ENCODE results near the gene CELSR3.

CELSR3 gene

DNA sequence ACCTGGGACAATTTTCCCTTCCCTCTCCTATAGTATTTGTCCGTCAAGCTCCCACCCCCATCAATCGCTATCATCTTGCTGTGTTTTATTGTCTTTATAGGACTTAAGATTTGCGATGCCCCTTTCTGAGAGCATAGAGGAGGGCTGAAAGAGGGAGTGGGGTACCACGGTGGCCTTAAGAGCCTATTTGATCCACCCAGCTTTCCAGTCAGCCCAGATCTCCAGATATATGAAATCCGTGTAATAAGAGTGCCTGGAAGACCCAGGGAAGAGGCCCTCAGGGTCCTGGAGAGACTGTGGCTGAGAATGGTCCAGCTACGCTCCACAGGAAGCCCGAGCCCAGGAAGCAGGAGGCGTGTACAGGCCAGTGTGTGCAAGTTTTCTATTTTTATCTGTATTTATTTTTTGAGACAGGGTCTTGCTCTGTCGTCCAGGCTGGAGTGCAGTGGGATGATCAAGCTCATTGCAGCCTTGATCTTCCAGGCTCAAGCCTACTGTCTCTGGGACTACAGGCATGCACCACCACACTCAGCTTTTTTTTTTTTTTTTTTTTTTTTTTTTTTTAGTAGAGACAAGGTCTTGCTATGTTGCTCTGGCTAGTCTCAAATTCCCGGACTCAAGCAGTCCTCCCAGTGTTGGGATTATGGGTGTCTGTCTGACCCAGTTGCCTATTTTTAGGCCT lies 24.0 kb upstream of the CELSR3 start:
- no peak for DNase-seq

DNA sequence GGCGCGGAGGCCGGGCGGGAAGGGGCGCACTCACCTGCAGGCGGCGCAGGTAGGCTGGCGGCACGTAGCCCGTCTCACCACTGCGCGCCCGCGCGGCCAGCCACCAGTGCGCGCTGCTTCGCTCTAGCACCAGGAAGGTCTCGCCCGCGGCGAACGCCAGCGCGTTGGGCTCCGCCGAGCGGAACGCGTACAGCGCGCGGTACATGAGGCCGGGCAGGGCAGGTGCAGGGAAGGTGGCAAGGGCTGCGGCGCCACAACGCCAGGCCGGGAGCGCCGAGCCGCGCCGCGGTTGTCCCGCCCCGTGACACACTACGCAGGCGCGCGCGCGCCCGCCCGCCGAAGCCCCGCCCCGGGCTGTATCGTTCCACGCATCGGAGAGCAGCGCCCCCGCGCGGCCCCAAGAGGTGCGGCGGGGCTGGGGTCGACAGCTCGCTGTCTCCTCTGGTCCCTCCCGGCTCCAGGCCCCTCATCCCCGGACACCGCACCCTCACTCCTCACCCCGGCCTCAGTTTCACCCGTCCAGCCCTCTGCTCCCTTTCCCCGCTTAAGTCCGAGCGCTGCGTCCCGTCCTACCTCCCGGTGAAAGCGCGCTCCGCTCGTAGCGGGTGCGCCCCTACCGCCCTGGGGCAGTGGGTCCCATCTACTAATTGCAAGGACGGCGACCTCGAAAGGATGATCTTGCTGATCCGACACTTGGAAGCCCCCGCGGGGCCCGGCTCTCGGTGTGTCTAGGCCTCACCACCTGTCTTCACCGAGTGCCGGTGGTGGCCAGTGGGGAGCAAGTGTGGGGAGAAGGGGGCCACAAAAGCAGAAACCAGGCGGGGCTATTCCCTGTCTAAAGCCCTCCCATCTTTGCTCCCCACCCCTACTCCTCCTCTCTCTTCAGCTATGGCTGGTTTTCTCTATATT lies 23.2 kb upstream of the CELSR3 start, which contains the start of gene NCKIPSD:
Gene NCKIPSD, minus strand, starts transcription at position 313 of the 909 bp plus-strand sequence. Its CDS starts 108 bp downstream, at position 205.
- DNase-seq, result peak; percentile 20

DNA sequence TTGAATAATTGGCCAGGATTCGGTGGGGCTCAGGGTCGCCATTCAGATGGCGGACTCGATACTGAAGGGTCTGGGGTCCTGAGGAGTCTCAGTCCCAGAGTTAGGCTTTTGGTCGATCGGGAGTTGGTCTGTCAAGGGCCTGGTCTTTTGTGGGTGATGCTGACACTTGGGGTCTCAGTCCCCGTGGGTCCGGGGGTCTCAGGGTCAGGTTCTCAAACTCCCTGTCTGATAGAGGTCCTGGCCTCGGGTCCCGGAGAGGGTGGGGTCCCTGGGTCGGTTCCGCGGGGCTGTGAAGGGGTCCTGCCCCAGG lies 22.6 kb upstream of the CELSR3 start:
- DNase-seq, result no peak

DNA sequence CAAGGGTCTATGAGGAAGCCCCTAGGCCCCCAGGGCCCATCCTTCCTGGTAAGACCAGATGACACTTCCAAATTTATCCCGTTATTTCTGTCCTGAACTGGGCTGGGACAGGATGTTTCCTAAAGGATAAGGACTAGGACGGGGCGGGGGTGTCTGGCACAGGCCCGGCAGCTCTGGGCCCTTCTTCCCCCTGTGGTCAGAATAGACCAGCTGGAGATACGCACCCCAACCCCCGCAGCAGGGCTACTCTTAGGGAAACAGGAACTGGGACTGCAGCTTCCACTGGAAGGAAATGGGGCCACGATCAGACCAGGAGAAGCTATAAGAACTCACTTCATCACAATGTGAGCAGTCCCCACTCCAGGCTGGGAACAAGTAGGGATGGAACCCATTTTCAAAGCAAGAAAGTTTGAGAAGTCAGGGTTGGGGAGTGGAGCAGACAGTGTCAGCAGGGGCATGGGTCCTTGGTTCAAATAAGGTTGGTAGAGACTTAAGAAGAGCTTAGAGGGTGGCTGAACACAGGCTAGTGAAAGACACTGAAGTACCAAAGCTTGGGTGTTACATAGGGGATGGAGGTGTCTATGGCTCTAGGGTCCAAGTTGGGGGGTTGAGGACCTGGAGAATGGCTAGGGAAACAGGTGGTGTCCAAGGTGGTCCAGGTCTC lies 21.9 kb upstream of the CELSR3 start:
- DNase-seq, result no peak

DNA sequence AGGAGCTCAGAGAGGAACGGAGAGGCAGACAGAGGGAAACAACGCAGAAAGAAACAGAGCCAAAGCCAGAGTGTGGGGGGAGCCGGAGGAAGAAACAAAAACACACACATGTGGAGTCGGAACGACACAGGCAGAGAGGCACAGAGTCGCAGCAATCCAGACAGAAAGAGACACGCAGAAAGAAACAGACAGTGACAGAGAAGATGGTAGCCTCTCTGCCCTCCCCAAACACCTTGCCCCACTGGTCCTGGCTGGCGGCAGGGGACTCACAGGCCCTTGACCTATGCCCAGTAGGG lies 21.3 kb upstream of the CELSR3 start:
- DNase-seq, result no peak

DNA sequence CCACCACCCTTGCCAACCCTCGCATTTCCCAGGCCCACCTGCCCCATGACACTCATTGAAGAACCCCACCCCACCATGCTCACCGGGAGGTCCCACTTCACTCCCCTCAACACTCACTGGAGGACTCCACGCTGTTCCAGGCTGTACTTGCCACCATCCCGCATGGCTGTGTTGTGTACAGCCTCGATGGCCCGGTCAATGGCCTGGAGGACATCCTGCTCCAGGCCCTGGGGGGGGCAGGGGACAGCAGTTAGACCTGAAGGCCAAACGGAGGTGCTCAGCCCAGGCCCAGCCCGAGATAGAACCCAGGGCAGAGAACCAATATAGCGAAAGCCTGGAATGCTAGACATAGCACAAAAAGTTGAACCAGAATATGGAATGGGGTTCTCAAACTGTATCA lies 20.1 kb upstream of the CELSR3 start:
- no peak for DNase-seq

DNA sequence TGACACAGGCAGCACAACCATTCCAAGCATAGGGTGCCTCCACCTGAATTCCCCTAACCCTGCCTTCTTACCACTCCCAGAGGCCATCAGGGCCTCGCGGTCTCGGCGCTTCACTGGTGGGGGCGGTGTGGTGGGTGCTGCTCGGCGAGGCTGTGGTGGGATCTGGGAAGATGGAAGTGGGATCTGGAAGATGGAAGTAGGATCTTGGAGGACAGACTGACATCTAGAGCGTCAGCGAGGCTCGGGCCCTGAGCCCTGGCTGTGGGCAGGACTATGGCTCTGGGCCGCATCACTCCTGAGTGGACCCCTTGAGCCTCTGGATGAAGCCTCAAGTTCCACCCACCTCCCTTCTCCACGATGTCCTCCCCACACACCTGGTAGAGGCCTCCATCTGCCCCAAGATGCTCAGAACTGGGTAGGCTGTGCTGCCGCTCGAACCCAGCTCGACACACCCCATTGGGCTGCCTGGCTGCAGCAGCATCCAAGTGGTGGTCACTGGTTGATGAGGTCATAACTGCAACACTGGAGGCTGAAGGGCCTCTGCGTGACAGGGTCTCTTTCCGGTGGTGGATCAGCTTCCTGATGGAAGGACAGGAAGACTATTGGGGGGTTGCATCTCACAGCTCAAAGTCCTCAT lies 19.4 kb upstream of the CELSR3 start:
- DNase-seq, result no peak

DNA sequence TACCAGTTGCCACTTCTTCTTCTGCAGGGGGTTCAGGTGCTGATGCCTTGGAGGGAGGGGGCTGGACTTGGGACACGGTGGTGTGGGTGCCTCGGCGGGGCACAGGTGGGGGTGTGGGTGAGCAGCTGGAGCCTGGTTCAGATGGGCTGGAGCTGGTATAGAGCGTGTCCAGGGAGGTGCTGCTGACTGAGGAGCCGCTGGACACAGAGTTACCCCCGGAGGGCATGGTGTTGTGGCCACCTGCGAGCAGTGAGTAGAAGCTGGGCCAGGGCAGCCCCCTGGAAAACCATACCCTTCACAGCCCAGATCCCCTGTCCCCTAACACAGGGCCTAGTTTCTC lies 18.8 kb upstream of the CELSR3 start:
- no peak for DNase-seq

DNA sequence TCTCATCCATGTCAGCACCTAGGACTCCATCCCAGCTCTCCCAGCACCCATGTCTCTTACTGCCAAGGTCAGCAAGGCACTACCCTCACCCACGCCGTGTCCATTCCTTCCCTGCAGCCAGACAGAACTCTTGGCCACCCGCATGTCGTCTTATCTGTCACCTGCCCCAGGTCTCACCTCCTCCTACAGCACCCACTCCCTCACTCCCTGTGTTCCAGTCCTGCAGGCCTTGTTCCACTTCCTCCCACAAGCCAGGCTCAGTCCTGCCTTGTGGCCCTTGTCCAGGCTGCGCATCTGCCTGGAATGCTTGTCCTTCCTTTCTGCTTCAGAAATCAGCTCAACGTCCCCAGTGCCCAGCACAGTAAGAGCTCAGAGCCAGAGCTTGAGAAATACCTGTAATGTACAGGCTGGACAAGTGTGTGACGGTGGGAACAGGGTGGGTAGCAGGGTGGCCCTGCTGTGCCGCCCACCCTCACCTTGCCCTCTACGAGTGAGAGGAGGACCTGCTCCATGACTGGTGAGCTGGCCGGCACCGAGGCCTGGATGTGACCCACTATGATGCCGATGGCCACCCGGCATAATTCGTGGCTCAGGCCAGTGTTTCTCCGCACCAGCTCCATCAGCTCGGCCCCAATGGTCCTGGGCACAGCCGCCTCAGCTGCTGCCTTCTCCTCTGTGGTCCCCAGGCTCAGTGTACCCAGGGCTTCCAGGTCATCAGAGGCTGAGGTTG lies 18.3 kb upstream of the CELSR3 start:
- no peak for DNase-seq

DNA sequence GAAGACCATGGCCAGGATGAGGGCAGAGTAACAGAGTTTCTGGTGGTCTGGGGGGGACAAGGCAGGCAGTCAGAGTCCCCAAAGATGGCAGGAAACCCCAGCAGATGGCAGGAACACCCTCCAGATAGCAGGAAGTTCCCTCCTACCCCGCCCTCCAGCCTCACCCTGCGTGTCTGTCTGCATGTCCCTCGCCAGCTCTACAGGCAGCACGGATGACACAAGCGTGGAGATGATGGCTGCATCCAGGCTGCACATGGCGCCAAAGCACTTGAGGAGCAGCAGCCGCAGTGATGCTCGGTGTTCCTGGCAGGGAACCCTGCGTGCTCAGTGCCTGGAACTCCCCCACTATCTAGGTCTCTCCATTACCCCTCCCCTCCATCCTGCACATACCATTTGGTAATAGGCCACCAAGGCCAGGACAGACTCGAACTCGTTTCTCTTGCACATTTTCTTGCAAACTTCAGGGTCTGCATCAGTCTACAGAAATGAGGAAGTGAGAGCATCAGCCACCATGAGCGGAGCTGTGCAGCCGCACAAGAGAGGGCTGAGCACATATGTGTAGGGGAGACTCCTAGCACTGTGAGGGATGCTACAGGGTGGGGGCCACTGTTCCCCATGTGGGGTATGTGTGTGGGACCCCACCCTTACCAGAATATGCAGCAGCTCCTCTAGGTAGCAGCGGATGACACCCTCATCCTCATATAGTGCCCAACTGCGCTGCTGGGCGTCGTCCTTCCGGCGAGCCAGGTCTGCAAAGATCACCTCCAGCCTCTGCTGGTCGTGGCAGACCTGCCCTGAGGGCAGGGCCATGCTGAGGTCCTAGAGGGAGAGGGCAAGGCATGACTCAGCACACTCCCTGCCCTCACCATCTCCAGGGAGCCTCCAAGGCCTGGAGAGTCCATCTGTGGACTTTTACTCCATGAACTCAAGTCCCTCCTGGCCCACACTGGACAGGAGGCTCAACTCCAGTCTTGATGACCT lies 17.0 kb upstream of the CELSR3 start:
- no peak for DNase-seq

DNA sequence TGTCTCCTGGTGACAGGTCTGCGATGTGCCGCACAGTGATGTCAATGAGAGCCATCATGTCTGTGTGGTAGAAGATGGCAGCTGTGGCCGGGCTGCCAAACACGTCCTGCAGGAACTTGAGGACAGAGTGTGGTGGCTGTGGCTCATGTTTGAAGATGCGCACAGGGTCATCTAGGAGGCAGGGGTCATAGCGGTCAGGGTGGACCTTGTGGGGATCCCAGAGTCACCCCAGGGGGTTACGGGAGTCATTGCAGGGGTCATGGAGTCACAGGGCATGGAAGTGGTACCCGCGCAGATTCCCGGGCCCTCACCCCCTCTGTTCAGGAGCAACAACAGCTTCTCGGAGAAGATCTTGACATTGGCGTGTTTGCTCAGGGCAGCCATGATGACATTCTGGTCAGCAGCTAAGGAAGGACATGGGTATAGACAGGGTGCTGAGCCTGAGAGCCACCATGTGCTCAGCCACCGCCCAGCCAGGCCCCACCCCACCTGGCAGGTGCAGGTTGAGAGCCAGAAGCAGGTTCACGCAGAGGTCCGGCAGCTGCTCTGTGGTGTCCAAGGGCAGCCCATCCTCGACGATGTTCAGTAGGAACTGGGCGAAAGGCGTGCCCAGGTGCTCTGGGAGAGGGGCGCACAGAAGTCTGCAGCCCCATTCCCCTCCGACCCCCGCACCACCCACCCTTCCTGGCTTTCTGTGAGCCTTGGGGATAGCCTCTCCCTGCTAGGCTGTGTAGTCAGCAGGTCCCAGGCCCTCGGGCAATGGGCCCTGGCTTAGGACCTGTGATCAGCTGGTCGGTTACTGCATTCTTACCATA lies 16.1 kb upstream of the CELSR3 start:
- no peak for DNase-seq

DNA sequence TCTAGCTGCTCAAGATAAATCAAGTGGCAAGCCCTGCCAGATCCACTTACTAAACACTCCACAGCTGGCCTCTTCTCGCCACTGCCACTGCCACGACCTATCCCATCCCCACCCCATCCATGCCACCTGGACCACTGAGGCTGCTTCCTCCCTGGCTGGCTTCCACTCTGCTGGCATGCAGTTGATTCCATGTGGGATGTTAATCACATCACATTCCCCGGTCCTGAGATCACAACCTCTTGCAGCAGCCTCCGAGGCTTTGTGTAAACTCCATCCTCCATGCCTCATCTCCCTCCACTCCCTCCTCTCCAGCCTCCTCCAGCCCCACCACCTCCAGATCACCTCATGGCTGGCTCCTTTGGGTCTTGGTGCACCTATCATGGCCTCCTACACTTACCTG lies 15.4 kb upstream of the CELSR3 start:
- no peak for DNase-seq

DNA sequence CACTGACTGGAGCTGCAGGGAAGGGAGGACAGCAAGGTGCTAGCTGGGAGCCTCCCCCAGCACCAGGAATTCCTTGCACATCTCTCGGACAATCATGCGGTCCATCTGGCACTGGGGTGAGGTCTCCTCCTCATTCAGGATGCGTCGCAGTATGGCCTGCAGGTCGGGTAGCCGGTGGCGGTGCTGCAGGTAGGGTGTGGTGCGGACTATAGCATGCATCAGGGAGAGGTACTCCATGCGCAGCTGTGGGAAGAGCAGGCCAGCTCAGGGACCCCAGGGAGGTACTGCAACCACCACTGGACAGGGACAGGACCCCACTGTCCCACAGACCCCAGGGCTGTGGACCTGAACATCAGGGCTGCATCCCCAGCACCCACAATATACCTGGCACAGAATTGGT lies 11.8 kb upstream of the CELSR3 start:
- DNase-seq, result no peak

DNA sequence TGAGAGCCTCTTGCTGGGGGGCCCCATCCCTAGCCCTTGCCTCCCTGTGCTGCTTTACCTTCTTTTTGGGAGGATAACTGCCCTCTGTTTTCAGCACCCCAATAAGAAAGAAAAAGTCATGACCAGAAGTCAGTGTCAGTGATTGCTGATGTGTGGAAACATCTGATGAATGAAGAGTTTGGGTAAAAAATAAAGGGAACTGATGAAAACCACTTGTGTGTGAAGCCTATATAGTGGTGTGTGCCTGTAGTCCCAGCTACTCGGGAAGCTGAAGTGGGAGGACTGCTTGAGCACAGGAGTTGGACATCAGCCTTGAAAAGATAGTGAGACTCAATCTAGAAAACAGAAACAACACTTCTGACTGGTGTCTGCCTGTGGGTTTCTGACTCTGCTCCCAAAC lies 9.8 kb upstream of the CELSR3 start:
- DNase-seq, result no peak

DNA sequence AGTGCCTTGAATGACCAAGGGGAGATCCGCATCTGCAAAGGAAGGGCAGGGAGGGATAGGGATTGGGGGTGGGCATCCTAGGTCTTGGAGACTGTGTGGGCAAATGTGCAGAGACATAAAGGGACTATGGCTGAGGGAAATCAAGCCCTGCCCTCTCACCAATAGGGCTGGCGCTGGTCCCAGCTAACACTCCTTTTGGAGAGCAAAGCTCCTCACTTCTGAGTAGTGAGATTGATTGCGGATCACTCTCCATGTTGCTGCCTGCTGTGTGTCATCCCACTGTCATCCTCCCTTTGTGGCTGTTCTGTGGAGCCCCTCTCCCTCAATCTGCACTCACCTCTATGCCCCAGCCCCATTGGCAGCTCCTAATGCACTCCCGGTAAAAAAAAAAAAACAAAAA lies 2.2 kb upstream of the CELSR3 start:
- no peak for DNase-seq

DNA sequence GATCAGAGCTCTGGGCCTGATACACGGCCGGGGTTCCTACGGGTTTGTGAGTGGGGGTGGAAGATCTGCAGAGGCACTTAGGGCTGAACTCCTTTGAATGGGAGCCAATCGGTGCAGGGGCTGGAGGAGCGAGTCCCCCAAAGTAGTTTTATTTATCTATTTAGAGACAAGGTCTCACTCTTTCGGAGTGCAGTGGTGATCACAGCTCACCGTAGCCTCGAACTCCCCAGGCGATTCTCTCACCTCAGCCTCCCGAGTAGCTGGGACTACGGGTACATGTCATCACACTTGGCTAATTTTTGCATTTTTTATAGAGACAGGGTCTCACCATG lies 1.6 kb upstream of the CELSR3 start:
- DNase-seq, result no peak

DNA sequence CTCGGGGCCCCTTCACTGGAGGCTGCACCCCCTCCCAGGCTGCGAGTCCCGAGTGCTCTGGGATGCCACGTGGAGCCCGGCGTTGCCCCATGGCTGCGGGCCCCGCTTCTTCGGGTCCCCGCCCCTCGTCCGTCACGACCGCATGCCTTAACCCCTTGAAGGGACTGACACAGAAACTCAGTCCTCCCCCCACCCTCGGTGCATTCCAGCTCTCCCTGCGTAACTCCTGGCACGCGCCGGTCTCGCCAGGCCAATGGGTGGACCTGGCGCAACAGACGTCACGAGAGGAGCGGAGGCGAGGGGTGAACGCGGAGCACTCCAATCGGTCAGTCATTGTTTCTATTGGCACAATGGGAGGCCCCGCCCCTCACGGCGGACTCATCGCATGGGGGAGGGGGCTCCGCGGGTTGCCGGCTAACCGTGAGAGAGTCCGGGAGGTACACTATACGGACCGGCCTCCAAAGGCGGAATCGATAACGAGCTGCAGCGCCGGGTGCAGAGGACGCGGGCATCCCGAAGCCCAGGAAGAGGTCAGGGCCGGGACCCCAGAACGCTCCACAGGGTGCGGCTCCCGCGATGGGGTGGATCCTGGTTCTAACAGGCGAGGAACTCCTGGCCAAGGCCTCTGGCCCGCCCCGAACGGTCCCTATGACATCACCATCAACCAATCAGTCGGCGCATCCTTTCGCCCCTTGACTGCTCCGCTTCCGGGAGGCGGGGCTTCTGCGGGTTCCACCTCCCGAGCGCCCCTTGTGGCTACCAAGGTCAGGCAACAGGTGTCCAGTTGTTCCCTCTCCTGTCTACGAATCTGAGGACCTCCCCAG lies 1.0 kb upstream of the CELSR3 start:
- DNase-seq, result peak; percentile 97

DNA sequence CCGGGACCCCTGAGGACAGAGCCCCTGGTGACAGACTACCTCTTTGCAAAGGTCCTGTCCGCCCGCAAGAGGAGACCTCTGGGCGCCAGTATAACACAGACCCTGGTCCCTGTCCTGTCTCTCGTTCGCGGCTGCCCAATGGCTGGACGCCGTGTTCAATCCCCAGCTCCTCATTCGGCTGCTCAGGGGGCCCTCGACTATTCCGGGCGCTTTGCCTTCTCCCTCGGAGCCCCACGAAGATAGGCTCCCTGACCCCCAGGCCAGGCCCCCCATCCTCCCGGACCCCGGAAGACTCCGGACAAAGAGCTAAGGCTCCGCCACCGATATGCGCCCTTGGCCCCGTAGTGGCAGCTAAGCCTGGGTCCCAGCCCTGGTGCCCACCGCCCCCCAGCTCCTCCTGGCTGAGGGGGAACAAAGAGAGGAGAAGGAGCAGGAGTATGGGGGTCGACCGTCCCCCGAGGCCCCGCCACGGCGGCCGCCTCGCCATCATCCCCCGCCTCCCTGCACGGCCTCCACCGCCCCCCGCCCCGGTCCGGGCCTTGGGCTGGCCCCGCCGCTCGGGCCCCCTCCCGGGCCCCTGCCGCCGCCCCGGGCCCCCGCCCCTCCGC lies 437 bp downstream of the CELSR3 start:
- no peak for DNase-seq

DNA sequence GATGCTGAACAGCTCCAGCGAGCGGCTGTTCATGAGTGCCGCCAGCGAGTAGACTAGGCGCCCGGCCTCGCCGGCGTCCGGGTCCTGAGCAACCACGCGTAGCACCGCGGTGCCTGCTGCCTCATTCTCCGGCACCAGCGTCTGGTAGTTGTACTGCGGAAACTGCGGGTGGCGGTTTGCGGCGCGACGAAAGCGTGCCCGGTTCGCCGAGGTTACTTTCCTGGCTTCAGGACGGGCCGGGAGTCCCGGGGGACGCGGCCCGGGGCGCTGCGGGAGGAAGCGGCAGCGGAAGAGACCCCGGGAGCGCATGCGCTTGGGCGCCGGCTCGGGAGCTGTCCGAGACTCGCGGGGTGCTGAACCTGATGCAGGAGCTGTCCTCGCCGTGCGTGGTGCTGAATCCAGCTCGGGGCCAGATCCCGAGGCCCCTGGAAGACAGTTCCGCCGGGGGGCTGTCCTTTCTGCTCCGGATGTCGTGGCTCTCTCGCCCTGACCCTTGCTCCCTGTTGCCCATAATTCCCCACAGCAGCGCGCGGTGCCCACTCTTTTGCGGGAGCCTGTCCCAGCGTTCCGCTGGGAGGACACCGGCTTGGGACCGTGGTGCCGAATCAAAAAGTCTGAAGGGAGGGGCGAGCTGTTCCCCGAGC lies 1.1 kb downstream of the CELSR3 start:
- no peak for DNase-seq
